Tibial artery (tissue), 4 donors: Measurements from ENCODE around the gene HOXC12.

Experiments
- DNase-seq, 2 donors: peaks; one replicate each; pipeline ENCODE4 v3.0.0-alpha.2; 2019
- H3K27ac ChIP-seq, 2 donors: fragments of 200-600 bp; sonication (generic) in 1 of 2; 1 replicate in 1 of 2; 2 replicates in 1 of 2; pipeline ENCODE4 v1.5.1; 2018 to 2019; ENCODE audit warnings: mild to moderate bottlenecking in 1 of 2
- H3K27me3 ChIP-seq, 2 donors: fragments of 200-600 bp; sonication (generic) in 1 of 2; one replicate each; pipeline versions ENCODE4 v1.5.1 to v1.6.0; 2016 to 2019
- H3K36me3 ChIP-seq, 3 donors: fragments of 200-600 bp; sonication (generic) in 2 of 3; one replicate each; pipeline ENCODE4 v1.5.1; 2016 to 2019; ENCODE audit warnings: mild to moderate bottlenecking in 2 of 3
- H3K4me1 ChIP-seq, 4 donors: fragments of 200-600 bp; sonication (generic) in 2 of 4; 1 replicate in 3 of 4; 2 replicates in 1 of 4; pipeline ENCODE4 v1.5.1; 2016 to 2019
- H3K4me3 ChIP-seq, 2 donors: fragments of 200-600 bp; sonication (generic) in 1 of 2; 1 replicate in 1 of 2; 2 replicates in 1 of 2; pipeline ENCODE4 v1.5.1; 2018 to 2019; ENCODE audit warnings: mild to moderate bottlenecking in 2 of 2
- H3K9me3 ChIP-seq, 3 donors: fragments of 200-600 bp; sonication (generic) in 1 of 3; one replicate each; pipeline ENCODE4 v1.5.1; 2016 to 2019
- intact Hi-C: fragments of 100-400 bp; cut with DNase I; formaldehyde crosslinking; loops from one replicate; pipeline ENCODE4 v1.15.0; 2023; ENCODE audit warnings: low total_unique reads
- TF ChIP-seq, protein P1 (sequence below), 2 experiments: fragments of 200-600 bp in 1 of 2; fragments of 450-650 bp in 1 of 2; IDR thresholded peaks; one replicate each; pipeline ENCODE4 v1.5.1; 2017 to 2019; ENCODE audit warnings: antibody characterized with exemption in 2 of 2, mild to moderate bottlenecking in 1 of 2, moderate library complexity in 1 of 2

HOXC12 gene

DNA sequence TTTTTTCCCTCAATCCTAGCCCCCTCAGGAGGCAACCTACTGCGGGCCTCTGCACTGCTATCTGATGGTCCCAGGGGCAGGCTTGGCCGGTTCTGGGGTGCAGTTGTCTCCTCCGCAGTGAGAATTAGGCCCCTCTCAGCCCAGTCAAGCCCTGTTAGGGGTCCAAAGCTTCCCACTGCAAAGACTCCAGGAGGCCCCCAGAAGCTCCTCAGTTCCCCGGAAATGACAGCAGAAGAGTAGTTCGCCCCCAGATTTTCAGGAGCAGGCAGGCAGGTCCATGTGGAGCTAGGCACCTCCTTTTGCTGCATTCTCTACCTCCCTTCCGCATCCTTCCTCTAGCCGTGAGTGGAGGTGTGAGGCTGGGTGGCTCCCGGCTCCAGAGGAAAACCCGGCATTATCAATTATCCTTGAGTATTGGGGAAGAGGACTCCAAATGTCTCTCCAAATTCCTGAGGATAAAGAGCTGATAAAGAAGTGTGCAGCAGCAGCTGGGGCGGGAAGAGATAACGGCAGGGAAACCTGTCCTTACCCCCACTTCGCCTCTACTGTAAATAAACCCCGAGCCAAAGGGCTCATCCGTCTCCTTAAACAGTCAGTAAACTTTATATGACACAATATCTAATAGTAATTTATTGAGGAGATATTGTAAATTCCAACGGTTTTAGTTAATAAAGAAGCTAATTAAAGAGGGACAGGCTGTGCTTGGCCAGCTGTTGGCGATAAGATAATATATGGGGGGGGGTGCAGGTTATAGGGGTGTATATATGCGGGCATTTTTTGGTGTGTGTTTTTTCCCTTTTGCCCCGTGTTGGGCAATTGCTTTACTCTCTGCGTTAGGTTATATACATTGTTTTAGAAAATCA is 641 bp upstream of the HOXC12 start:
- Histone ChIP-seq H3K4me1 (peaks cover 0 to 19% (median 10%) of the 10 kb centered on the region in 4 donors), H3K36me3 (no peaks in the 10 kb centered on the region), H3K9me3 (no peaks in the 10 kb centered on the region), H3K4me3 (peak overlapping the region in 1 of 2 donors; percentile 58), H3K27ac (no peak overlapping the region), H3K27me3 (peaks cover 5 to 72% of the 10 kb centered on the region in 2 donors)
- intact Hi-C loops, result no loop called here
- TF ChIP-seq, protein P1, sequence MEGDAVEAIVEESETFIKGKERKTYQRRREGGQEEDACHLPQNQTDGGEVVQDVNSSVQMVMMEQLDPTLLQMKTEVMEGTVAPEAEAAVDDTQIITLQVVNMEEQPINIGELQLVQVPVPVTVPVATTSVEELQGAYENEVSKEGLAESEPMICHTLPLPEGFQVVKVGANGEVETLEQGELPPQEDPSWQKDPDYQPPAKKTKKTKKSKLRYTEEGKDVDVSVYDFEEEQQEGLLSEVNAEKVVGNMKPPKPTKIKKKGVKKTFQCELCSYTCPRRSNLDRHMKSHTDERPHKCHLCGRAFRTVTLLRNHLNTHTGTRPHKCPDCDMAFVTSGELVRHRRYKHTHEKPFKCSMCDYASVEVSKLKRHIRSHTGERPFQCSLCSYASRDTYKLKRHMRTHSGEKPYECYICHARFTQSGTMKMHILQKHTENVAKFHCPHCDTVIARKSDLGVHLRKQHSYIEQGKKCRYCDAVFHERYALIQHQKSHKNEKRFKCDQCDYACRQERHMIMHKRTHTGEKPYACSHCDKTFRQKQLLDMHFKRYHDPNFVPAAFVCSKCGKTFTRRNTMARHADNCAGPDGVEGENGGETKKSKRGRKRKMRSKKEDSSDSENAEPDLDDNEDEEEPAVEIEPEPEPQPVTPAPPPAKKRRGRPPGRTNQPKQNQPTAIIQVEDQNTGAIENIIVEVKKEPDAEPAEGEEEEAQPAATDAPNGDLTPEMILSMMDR (IDR thresholded peaks at IDR 0.05), result no peak
- no peak for DNase-seq

DNA sequence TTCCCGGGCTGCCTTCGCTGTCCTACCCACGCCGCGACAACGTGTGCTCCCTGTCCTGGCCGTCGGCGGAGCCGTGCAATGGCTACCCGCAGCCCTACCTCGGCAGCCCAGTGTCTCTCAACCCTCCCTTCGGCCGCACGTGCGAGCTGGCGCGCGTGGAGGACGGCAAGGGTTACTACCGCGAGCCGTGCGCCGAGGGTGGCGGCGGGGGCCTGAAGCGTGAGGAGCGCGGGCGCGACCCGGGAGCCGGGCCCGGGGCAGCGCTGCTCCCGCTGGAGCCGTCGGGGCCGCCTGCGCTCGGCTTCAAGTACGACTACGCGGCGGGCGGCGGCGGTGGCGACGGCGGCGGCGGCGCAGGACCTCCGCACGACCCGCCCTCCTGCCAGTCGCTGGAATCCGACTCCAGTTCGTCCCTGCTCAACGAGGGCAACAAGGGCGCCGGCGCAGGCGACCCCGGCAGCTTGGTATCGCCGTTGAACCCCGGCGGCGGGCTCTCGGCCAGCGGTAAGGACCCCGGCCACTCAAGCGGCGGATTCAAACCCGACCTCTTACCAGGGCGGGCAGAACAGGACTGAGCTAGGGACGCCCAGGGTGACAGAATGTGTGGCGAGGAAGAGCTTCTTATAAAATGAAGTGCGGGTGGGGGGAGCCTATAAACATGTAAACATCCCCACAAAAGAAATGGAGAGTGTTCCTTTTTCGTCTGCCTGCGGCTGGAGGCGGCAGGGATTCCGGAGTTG is 503 bp downstream of the HOXC12 start:
- Histone ChIP-seq H3K4me3 (peak overlapping the region; percentile 40 to 58), H3K9me3 (no peaks in the 10 kb centered on the region), H3K27ac (peak overlapping the region in 1 of 2 donors; percentile 33), H3K4me1 (peaks cover 0 to 19% (median 10%) of the 10 kb centered on the region in 4 donors), H3K27me3 (peaks cover 5 to 65% of the 10 kb centered on the region in 2 donors), H3K36me3 (no peaks in the 10 kb centered on the region)
- intact Hi-C loops, result no loop called here
- DNase-seq, result peak in 1 of 2 donors; percentile 60
- TF ChIP-seq, protein P1 (IDR thresholded peaks at IDR 0.05), result no peak

DNA sequence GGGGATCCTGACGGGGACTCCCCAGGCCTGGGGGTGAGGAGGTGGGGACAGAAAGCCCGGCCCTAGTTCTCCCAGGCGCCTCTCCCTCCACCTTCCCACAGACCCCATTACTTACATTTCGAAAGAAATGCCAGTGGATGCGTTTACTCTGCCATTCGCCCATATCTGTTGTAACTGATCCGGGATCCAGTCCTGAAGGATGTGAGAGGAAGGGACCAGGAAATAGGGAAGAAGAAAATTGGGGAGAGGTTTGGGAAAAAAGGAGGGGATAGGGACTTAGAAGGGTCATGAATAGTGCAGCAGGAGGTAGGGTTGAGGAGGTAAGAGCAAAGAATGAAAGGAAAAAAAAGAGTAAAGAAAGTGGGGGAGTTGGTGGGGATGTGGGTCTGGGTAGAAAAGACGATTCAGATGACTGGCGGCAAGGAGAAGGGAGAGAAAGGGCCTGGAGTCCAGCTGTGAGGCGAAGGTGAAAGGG is 1.1 kb downstream of the HOXC12 start:
- H3K4me1 ChIP-seq, result peaks cover 0 to 21% (median 10%) of the 10 kb centered on the region in 4 donors
- TF ChIP-seq, protein P1 (IDR thresholded peaks at IDR 0.05), result no peak
- peaks cover 5 to 59% of the 10 kb centered on the region in 2 donors for H3K27me3 ChIP-seq
- H3K36me3 ChIP-seq, result no peaks in the 10 kb centered on the region
- DNase-seq, result no peak
- peak overlapping the region; percentile 40 to 58 for H3K4me3 ChIP-seq
- H3K9me3 ChIP-seq, result no peaks in the 10 kb centered on the region
- no peak overlapping the region for H3K27ac ChIP-seq
- intact Hi-C loops, result no loop called here

DNA sequence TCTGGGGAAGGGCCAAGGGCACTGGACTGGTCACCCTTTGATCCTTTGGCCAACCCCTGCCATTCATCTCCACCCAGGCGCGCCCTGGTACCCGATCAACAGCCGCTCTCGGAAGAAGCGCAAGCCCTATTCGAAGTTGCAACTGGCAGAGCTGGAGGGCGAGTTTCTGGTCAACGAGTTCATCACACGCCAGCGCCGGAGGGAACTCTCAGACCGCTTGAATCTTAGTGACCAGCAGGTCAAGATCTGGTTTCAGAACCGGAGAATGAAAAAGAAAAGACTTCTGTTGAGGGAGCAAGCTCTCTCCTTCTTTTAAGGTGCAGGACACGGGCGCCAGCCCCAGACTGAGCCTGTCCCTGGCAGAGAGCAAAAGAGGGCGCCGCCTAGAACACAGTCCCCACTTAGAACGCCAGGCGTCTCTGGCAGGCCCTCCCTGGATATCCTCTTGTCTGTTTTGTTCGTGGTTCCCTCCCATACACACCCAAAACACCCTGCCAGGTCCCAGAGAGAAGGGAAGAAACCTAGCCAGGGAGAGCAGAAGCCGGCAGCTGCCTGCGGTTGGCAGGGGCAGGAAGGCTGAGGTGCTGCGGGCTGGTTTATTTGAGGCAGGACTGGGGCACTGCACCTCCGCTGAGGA is 1.7 kb downstream of the HOXC12 start:
- H3K4me3 ChIP-seq, result no peak overlapping the region
- peak in 1 of 2 donors; percentile 60 for DNase-seq

More for the DNA sequence above, 1.7 kb downstream of the HOXC12 start:
- peaks cover 0 to 27% (median 13%) of the 10 kb centered on the region in 4 donors for H3K4me1 ChIP-seq
- no peak overlapping the region for H3K27ac ChIP-seq
- TF ChIP-seq, protein P1 (IDR thresholded peaks at IDR 0.05), result no peak
- intact Hi-C loops, result no loop called here
- H3K9me3 ChIP-seq, result no peaks in the 10 kb centered on the region
- peaks cover 5 to 53% of the 10 kb centered on the region in 2 donors for H3K27me3 ChIP-seq
- H3K36me3 ChIP-seq, result no peaks in the 10 kb centered on the region
